Suprapubic skin (tissue), 3 donors: ENCODE results near the gene ECE1.

Experiments
- CTCF ChIP-seq, 2 donors: fragments of 200-600 bp in 1 of 2; fragments of 450-650 bp in 1 of 2; sonication (generic) in 1 of 2; IDR thresholded peaks; one replicate each; pipeline ENCODE4 v1.5.1; 2016 to 2019; ENCODE audit warnings: antibody characterized with exemption in 2 of 2, mild to moderate bottlenecking in 1 of 2, moderate library complexity in 1 of 2
- POLR2A ChIP-seq, 2 donors: fragments of 450-650 bp; IDR thresholded peaks; one replicate each; pipeline ENCODE4 v1.6.1; 2017; ENCODE audit warnings: antibody characterized with exemption in 2 of 2, mild to moderate bottlenecking in 2 of 2, moderate library complexity in 2 of 2

- no peak for TF ChIP-seq POLR2A (IDR thresholded peaks at IDR 0.05)
- no peak for TF ChIP-seq CTCF (IDR thresholded peaks at IDR 0.05)
Observed at GRCh38 chr1:21192284-21192683, 98.0 kb downstream of the ECE1 start.
